ENCODE data around the gene SPATA9. TPM values are rescaled to one million over a fixed set of nuclear protein-coding genes. Genes with fewer than 3 reads are reported as not detected.

The SPATA9 gene
- total RNA-seq, 3 donors from 2014 or later (not counting 1 experiment from before 2014, with no cell fraction given): 1.3 to 2.1 (median 2.0) TPM

GRCh38 chr5:95628933-95629332, 53.9 kb downstream of the SPATA9 start:
- H3K4me3 ChIP-seq (ENCODE audit: low read length): no peak overlapping the region
- H3K4me1 Mint-ChIP-seq: peaks cover 11 to 12% of the 10 kb centered on the region in 2 donors
- no peak for DNase-seq
- no peak for ATAC-seq
- no peaks in the 10 kb centered on the region for H3K36me3 ChIP-seq (ENCODE audit: control insufficient read depth, insufficient read depth, low read length)
- 88% methylated on average over 1 of the region's 1 CpG for WGBS (ENCODE audit: insufficient coverage)
- H3K27ac ChIP-seq (ENCODE audit: low read length): no peak overlapping the region
- intact Hi-C loops (cut with micrococcal nuclease): loop anchor here (10.0 kb wide), 2 partner anchors 74 to 1556 kb away; partner anchors contain the start of genes ARSK, RIOK2 and SKIC3
- TF ChIP-seq CTCF (IDR thresholded peaks at IDR 0.05): no peak
- H3K9me3 ChIP-seq (ENCODE audit: control insufficient read depth, insufficient read depth, low read length): no peaks in the 10 kb centered on the region
- H3K27ac Mint-ChIP-seq: no peak overlapping the region
- no peaks in the 10 kb centered on the region for H3K36me3 Mint-ChIP-seq
- peaks cover 0 to 2% of the 10 kb centered on the region in 2 donors for H3K27me3 Mint-ChIP-seq (ENCODE audit: low read depth in 2 of 2)
- H3K4me3 Mint-ChIP-seq: no peak overlapping the region
- H3K9me3 Mint-ChIP-seq: no peaks in the 10 kb centered on the region
- H3K4me1 ChIP-seq (ENCODE audit: control insufficient read depth, insufficient read depth, low read length): peaks cover 4% of the 10 kb centered on the region
- H3K27me3 ChIP-seq (ENCODE audit: control insufficient read depth, insufficient read depth, low read length): no peaks in the 10 kb centered on the region

GRCh38 chr5:95627971-95628810, 54.6 kb downstream of the SPATA9 start:
- no peaks in the 10 kb centered on the region for H3K9me3 Mint-ChIP-seq
- ATAC-seq (no peak), DNase-seq (no peak)
- WGBS (ENCODE audit: insufficient coverage): 86% methylated on average over 4 of the region's 4 CpGs
- no peak overlapping the region for H3K27ac Mint-ChIP-seq
- peaks cover 11 to 12% of the 10 kb centered on the region in 2 donors for H3K4me1 Mint-ChIP-seq
- H3K4me3 ChIP-seq (ENCODE audit: low read length): no peak overlapping the region
- H3K36me3 ChIP-seq (ENCODE audit: control insufficient read depth, insufficient read depth, low read length): no peaks in the 10 kb centered on the region
- peaks cover 0 to 2% of the 10 kb centered on the region in 2 donors for H3K27me3 Mint-ChIP-seq (ENCODE audit: low read depth in 2 of 2)
- no peak overlapping the region for H3K27ac ChIP-seq (ENCODE audit: low read length)
- H3K27me3 ChIP-seq (ENCODE audit: control insufficient read depth, insufficient read depth, low read length): no peaks in the 10 kb centered on the region
- H3K4me1 ChIP-seq (ENCODE audit: control insufficient read depth, insufficient read depth, low read length): peaks cover 4% of the 10 kb centered on the region
- H3K4me3 Mint-ChIP-seq: no peak overlapping the region
- H3K36me3 Mint-ChIP-seq: no peaks in the 10 kb centered on the region
- no peak for TF ChIP-seq CTCF (IDR thresholded peaks at IDR 0.05)
- intact Hi-C loops (cut with micrococcal nuclease): loop anchor here (10.0 kb wide), 2 partner anchors 73 to 1557 kb away; partner anchors contain the start of genes ARSK, RIOK2 and SKIC3
- H3K9me3 ChIP-seq (ENCODE audit: control insufficient read depth, insufficient read depth, low read length): no peaks in the 10 kb centered on the region

- no peaks in the 10 kb centered on the region for H3K9me3 ChIP-seq (ENCODE audit: control insufficient read depth, insufficient read depth, low read length)
- no peak for DNase-seq
- Mint-ChIP-seq H3K9me3 (no peaks in the 10 kb centered on the region), H3K4me3 (no peak overlapping the region), H3K4me1 (peaks cover 12 to 14% of the 10 kb centered on the region in 2 donors), H3K36me3 (no peaks in the 10 kb centered on the region), H3K27ac (no peak overlapping the region), H3K27me3 (ENCODE audit: low read depth in 2 of 2) (peaks cover 0 to 2% of the 10 kb centered on the region in 2 donors)
- ATAC-seq: no peak
- no peak overlapping the region for H3K27ac ChIP-seq (ENCODE audit: low read length)
- H3K36me3 ChIP-seq (ENCODE audit: control insufficient read depth, insufficient read depth, low read length): no peaks in the 10 kb centered on the region
- H3K4me3 ChIP-seq (ENCODE audit: low read length): no peak overlapping the region
- no peak for TF ChIP-seq CTCF (IDR thresholded peaks at IDR 0.05)
- no peaks in the 10 kb centered on the region for H3K27me3 ChIP-seq (ENCODE audit: control insufficient read depth, insufficient read depth, low read length)
- WGBS (ENCODE audit: insufficient coverage): 92% methylated on average over 1 of the region's 1 CpG
- peaks cover 7% of the 10 kb centered on the region for H3K4me1 ChIP-seq (ENCODE audit: control insufficient read depth, insufficient read depth, low read length)
- intact Hi-C loops (cut with micrococcal nuclease): loop anchor here (10.0 kb wide), 2 partner anchors 72 to 1558 kb away; partner anchors contain the start of genes ARSK, RIOK2 and SKIC3
Measured at GRCh38 chr5:95626701-95627100, 56.1 kb downstream of the SPATA9 start.
